Ovary (tissue), 3 donors: ENCODE measurements around the gene ARPIN.

Experiments
- CTCF ChIP-seq, 3 donors: fragments of 450-650 bp in 2 of 3; fragments of 200-600 bp in 1 of 3; IDR thresholded peaks; one replicate each; pipeline versions ENCODE4 v1.5.1 to v1.8.0; 2016 to 2022; ENCODE audit warnings: antibody characterized with exemption in 3 of 3, mild to moderate bottlenecking in 1 of 3
- POLR2A ChIP-seq: fragments of 450-650 bp; IDR thresholded peaks from one replicate; pipeline ENCODE4 v1.6.1; 2017; ENCODE audit warnings: antibody characterized with exemption, mild to moderate bottlenecking, moderate library complexity
- donor health status: DM: no; HTN: no; CAD: no.

DNA sequence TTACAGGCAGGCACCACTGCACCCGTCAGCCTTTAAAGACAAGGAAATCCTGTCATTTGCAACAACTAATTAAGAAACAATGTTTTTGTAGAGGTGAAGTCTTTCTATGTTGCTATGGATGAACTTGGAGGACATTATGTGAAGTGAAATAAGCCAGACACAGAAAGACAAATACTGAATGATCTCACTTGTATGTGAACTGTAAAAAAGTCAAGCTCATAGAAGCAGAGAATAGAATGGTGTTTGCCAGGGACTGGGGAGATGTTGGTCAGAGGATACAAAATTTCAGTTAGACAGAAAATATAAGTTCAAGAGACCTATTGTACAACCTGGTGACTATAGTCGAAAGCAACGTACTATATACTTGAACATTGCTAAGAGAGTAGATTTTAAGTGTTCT lies 27.2 kb upstream of the ARPIN start:
- TF ChIP-seq CTCF (IDR thresholded peaks at IDR 0.05) (no peak), POLR2A (no peak)
